ENCODE data around the gene SLC22A7.

DNA sequence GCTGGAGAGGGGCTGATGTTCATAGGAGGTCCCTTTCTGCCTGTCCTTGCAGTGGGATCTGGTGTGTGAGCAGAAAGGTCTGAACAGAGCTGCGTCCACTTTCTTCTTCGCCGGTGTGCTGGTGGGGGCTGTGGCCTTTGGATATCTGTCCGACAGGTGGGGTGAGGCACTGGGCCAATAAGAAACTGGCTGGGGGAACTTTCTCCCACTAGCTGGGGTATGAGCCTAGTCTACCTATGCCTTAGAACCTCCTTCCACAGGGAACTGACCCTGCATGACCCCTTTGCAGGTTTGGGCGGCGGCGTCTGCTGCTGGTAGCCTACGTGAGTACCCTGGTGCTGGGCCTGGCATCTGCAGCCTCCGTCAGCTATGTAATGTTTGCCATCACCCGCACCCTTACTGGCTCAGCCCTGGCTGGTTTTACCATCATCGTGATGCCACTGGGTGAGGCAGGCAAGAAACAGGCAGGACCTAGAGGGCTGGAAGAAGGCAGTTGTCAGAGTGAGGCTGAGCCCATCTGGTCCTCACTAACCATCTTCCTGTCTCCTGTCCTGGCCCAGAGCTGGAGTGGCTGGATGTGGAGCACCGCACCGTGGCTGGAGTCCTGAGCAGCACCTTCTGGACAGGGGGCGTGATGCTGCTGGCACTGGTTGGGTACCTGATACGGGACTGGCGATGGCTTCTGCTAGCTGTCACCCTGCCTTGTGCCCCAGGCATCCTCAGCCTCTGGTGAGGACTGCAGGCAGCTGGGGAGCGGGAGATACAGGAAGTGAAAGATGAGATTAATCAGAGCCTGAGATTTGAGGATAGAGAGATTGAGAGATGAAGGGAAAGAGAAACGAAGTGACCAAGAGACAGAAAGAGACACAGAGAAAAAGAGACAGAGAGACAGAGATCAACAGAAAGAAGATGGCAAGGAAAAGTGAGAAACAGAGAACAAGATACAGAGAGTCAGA lies 1.6 kb downstream of the SLC22A7 start:
- TF ChIP-seq POLR2A (IDR thresholded peaks at IDR 0.05) (no peak), EP300 (IDR thresholded peaks at IDR 0.05) (no peak)
- TF ChIP-seq, protein P1, sequence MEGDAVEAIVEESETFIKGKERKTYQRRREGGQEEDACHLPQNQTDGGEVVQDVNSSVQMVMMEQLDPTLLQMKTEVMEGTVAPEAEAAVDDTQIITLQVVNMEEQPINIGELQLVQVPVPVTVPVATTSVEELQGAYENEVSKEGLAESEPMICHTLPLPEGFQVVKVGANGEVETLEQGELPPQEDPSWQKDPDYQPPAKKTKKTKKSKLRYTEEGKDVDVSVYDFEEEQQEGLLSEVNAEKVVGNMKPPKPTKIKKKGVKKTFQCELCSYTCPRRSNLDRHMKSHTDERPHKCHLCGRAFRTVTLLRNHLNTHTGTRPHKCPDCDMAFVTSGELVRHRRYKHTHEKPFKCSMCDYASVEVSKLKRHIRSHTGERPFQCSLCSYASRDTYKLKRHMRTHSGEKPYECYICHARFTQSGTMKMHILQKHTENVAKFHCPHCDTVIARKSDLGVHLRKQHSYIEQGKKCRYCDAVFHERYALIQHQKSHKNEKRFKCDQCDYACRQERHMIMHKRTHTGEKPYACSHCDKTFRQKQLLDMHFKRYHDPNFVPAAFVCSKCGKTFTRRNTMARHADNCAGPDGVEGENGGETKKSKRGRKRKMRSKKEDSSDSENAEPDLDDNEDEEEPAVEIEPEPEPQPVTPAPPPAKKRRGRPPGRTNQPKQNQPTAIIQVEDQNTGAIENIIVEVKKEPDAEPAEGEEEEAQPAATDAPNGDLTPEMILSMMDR (IDR thresholded peaks at IDR 0.05): no peak

All from tibial nerve (tissue), 4 donors.